HepG2 (cell line): ENCODE results near the gene LHX3. TPM values are rescaled to one million over a fixed set of nuclear protein-coding genes. Genes with fewer than 3 reads are reported as not detected.

Experiments
- ATAC-seq: fragments of 200-7000 bp; cut with Tn5 transposase; 3 replicates; pipeline ENCODE4 v1.9.1; 2020; ENCODE audit warnings: mild to moderate bottlenecking, moderate library complexity
- BruUV-seq: library from RNA; stranded (reverse); fragments of 400-500 nt; replicated peaks from 2 replicates; lab custom pipeline; 2021; lab: Mats Ljungman, UMichigan
- CTCF ChIA-PET: fragments of 300-600 bp; formaldehyde crosslinking; extraction: SDS; loops from one replicate; lab custom pipeline; 2021; ENCODE audit warnings: low total read pairs, inconsistent platforms, low intra/inter-chr PET ratio; lab: Yijun Ruan, JAX
- POLR2A ChIA-PET: fragments of 350-600 bp; sonication (Branson Sonifier 250); formaldehyde crosslinking; loops from one replicate; lab custom pipeline; 2020; ENCODE audit warnings: antibody characterized with exemption, inconsistent platforms; lab: Yijun Ruan, JAX
- DNase-seq: peaks from one replicate; pipeline ENCODE4 v3.0.0-alpha.2; 2015; ENCODE audit warnings: low spot score
- FAIRE-seq: peaks from 3 replicates; lab custom pipeline; 2011; peaks lifted over from hg19 to GRCh38; lab: Jason Lieb, UNC
- H2AFZ ChIP-seq: one replicate; pipeline ENCODE4 v1.6.1; 2011; ENCODE audit warnings: low read length, inconsistent platforms
- H3K27ac ChIP-seq: fragments of 300-600 bp; 3 replicates; pipeline ENCODE4 v1.8.0; 2011; ENCODE audit warnings: mixed run types, mild to moderate bottlenecking, mixed read lengths, low read length, inconsistent platforms; ENCODE audit not compliant: insufficient read depth; ENCODE audit errors: extremely low read length
- H3K27me3 ChIP-seq, 2 experiments: fragments of 200-600 bp in 1 of 2; 2 replicates in 1 of 2; 3 replicates in 1 of 2; pipeline versions ENCODE4 v1.6.0 to v1.8.0; 2011; ENCODE audit warnings: low read length in 2 of 2, mild to moderate bottlenecking in 2 of 2, moderate library complexity in 2 of 2, inconsistent platforms in 1 of 2; ENCODE audit not compliant: insufficient read depth in 2 of 2, control insufficient read depth in 1 of 2
- H3K36me3 ChIP-seq, 2 experiments: fragments of 200-600 bp in 1 of 2; replicated peaks in 1 of 2; 2 replicates in 1 of 2; 3 replicates in 1 of 2; pipeline versions ENCODE4 v1.5.1 to v1.8.0; 2011; ENCODE audit warnings: low read length in 2 of 2, inconsistent platforms in 1 of 2; ENCODE audit not compliant: insufficient read depth in 2 of 2, control insufficient read depth in 1 of 2
- H3K4me1 ChIP-seq: 2 replicates; pipeline ENCODE4 v1.5.1; 2012; ENCODE audit warnings: low read length, inconsistent platforms; ENCODE audit not compliant: insufficient read depth
- H3K4me2 ChIP-seq: 2 replicates; pipeline ENCODE4 v1.6.0; 2011; ENCODE audit warnings: low read depth, low read length, inconsistent platforms
- H3K4me3 ChIP-seq, 3 experiments: fragments of 200-600 bp in 1 of 3; sonication (generic), shearing (Covaris generic) in 1 of 3; replicated peaks in 1 of 3; 2 replicates each; pipeline ENCODE4 v1.5.1; 2011 to 2016; ENCODE audit warnings: low read length in 3 of 3, inconsistent platforms in 2 of 3, low read depth in 2 of 3, mild to moderate bottlenecking in 2 of 3, control low read depth in 1 of 3, mixed read lengths in 1 of 3; ENCODE audit not compliant: insufficient read depth in 1 of 3
- H3K79me2 ChIP-seq: one replicate; pipeline ENCODE4 v1.6.1; 2011; ENCODE audit warnings: low read length, inconsistent platforms; ENCODE audit not compliant: insufficient read depth
- H3K9ac ChIP-seq: 2 replicates; pipeline ENCODE4 v1.6.0; 2011; ENCODE audit warnings: mild to moderate bottlenecking, low read depth, low read length, inconsistent platforms; ENCODE audit not compliant: insufficient read depth
- H3K9me3 ChIP-seq: 2 replicates; pipeline ENCODE4 v1.5.1; 2012; ENCODE audit warnings: mild to moderate bottlenecking, low read length
- H4K20me1 ChIP-seq: 2 replicates; pipeline ENCODE4 v1.6.0; 2011; ENCODE audit warnings: inconsistent platforms, mild to moderate bottlenecking, low read length, moderate library complexity; ENCODE audit not compliant: insufficient read depth
- WGBS: methylation state at CpG from one replicate; pipeline ENCODE4 v1.1.6; 2017; ENCODE audit warnings: low lambda C conversion rate; 5-methylcytosine and 5-hydroxymethylcytosine counted together
- in situ Hi-C: cut with HindIII; loops from 2 replicates; pipeline ENCODE4 v1.10.0; 2017; ENCODE audit warnings: low pct_unique_long_range_greater_than_20kb; ENCODE audit not compliant: extremely low pct_ligation_motif_present
- intact Hi-C: fragments of 100-400 bp; cut with micrococcal nuclease; formaldehyde crosslinking; loops from one replicate; pipeline ENCODE4 v1.10.0; 2022; ENCODE audit not compliant: unreplicated experiment
- polyA plus RNA-seq, 8 experiments: library from polyadenylated mRNA; depleted of rRNA in 3 of 8; stranded (reverse) in 7 of 8; unstranded in 1 of 8; fragments of >200 nt; fragmentation: Illumina TruSeq in 4 of 8; extraction: Trizol in 4 of 8; gene quantifications; 2 replicates each; pipeline versions ENCODE4 v1.2.1 to v1.2.3, GENCODE V29; 2011 to 2016; ENCODE audit warnings: low read depth in 4 of 8, missing spikeins in 1 of 8, mixed read lengths in 1 of 8; ENCODE audit not compliant: insufficient read depth in 1 of 8
- total RNA-seq, 5 experiments: library from RNA; depleted of rRNA; stranded (reverse); fragments of >200 nt; fragmentation: Illumina TruSeq; extraction: Trizol; gene quantifications; 2 replicates each; pipeline ENCODE4 v1.2.3, GENCODE V29; 2016; ENCODE audit warnings: low read depth in 1 of 5
- TF ChIP-seq, protein P1 (sequence below): IDR thresholded peaks from 2 replicates; pipeline ENCODE4 v1.6.1; 2016; ENCODE audit warnings: missing biosample characterization, missing genetic modification reagents, low read depth
- TF ChIP-seq, protein P2 (sequence below): sonication (generic); formaldehyde crosslinking; IDR thresholded peaks from 2 replicates; pipeline ENCODE4 v1.4.0; 2020; ENCODE audit warnings: missing genetic modification reagents

The LHX3 gene
- total and polyA plus RNA-seq, 2 of the 13 experiments (the other 11 are each of a cell fraction or from before 2014, with no cell fraction given): not detected

DNA sequence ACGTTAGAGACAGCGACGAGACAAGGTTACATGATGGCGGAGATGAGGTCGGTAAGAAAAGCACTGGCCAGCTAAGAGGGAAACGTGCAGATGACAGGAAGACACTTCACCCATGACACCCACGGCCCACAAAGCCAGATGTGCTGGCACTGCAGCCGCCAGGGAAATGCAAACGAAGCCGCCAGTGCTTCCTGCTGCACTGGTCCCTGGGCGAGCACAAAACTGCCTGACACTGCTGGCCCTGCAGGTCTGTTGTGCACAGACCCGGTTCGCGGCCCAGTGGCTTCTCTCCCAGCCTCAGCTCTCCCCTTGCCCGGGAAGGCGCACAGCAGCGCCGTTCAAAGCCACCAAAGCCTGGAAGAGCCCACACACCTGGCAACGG lies 20.4 kb upstream of the LHX3 start:
- no peak for FAIRE-seq
- H3K4me2 ChIP-seq: no peak overlapping the region
- H3K4me1 ChIP-seq: no peaks in the 10 kb centered on the region
- POLR2A ChIA-PET: no interaction called here
- in situ Hi-C loops (no loop called here), intact Hi-C loops (no loop called here)
- H3K9me3 ChIP-seq: no peaks in the 10 kb centered on the region
- no peak for ATAC-seq
- no peaks in the 10 kb centered on the region for H3K27me3 ChIP-seq
- H3K79me2 ChIP-seq: peaks cover 30% of the 10 kb centered on the region
- H3K9ac ChIP-seq: no peak overlapping the region
- peaks cover 50% of the 10 kb centered on the region for H4K20me1 ChIP-seq
- no peak overlapping the region for H3K27ac ChIP-seq
- CTCF ChIA-PET: interaction anchor here (1.2 to 1.9 kb wide), 2 partner anchors 55 to 92 kb away, joined by 4 to 7 read pairs; no protein-coding TSS in a partner anchor
- 98% methylated on average over 10 of the region's 19 CpGs for whole genome bisulfite sequencing
- DNase-seq: no peak
- H3K36me3 ChIP-seq: peaks cover 35 to 66% of the 10 kb centered on the region in 2 experiments
- no peak overlapping the region for H3K4me3 ChIP-seq
- TF ChIP-seq, protein P1, sequence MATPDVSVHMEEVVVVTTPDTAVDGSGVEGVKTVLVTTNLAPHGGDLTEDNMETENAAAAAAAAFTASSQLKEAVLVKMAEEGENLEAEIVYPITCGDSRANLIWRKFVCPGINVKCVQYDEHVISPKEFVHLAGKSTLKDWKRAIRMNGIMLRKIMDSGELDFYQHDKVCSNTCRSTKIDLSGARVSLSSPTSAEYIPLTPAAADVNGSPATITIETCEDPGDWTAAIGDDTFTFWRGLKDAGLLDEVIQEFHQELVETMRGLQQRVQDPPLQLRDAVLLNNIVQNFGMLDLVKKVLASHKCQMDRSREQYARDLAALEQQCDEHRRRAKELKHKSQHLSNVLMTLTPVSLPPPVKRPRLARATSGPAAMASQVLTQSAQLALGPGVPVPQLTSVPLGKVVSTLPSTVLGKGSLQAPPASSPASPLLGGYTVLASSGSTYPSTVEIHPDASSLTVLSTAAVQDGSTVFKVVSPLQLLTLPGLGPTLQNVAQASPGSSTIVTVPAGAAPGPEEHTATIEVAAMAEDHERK (CRISPR knock-in tag): no peak
- TF ChIP-seq, protein P2, sequence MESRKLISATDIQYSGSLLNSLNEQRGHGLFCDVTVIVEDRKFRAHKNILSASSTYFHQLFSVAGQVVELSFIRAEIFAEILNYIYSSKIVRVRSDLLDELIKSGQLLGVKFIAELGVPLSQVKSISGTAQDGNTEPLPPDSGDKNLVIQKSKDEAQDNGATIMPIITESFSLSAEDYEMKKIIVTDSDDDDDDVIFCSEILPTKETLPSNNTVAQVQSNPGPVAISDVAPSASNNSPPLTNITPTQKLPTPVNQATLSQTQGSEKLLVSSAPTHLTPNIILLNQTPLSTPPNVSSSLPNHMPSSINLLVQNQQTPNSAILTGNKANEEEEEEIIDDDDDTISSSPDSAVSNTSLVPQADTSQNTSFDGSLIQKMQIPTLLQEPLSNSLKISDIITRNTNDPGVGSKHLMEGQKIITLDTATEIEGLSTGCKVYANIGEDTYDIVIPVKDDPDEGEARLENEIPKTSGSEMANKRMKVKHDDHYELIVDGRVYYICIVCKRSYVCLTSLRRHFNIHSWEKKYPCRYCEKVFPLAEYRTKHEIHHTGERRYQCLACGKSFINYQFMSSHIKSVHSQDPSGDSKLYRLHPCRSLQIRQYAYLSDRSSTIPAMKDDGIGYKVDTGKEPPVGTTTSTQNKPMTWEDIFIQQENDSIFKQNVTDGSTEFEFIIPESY: peak; percentile 44; the same call in 1 of the 2 replicates
- no TSS peak for BruUV-seq
- H2AFZ ChIP-seq: no peak overlapping the region
